H9 (cell line): ENCODE measurements around the gene USP53. TPM values are rescaled to one million over a fixed set of nuclear protein-coding genes. Genes with fewer than 3 reads are reported as not detected.

ENCODE experiments used
- DNase-seq: peaks from one replicate; pipeline ENCODE4 v3.0.0-alpha.2; 2017
- H2AFZ ChIP-seq: one replicate; pipeline ENCODE4 v1.6.1; 2013; ENCODE audit warnings: mild to moderate bottlenecking, low read length, control low read depth, moderate library complexity
- H2AK5ac ChIP-seq: 2 replicates; pipeline ENCODE4 v1.6.1; 2013; ENCODE audit warnings: low read length, control low read depth, mixed read lengths; ENCODE audit not compliant: insufficient read length
- H2BK120ac ChIP-seq: one replicate; pipeline ENCODE4 v1.6.1; 2013; ENCODE audit warnings: low read depth, mild to moderate bottlenecking, low read length, control low read depth, inconsistent platforms; ENCODE audit not compliant: poor library complexity, severe bottlenecking
- H2BK12ac ChIP-seq: 2 replicates; pipeline ENCODE4 v1.6.1; 2013; ENCODE audit warnings: low read length, control low read depth, mixed read lengths, low read depth; ENCODE audit not compliant: insufficient read length
- H2BK15ac ChIP-seq: 2 replicates; pipeline ENCODE4 v1.6.1; 2013; ENCODE audit warnings: low read depth, low read length, control low read depth
- H2BK20ac ChIP-seq: one replicate; pipeline ENCODE4 v1.6.1; 2013; ENCODE audit warnings: low read depth, mild to moderate bottlenecking, low read length, control low read depth, inconsistent platforms; ENCODE audit not compliant: poor library complexity, severe bottlenecking
- H2BK5ac ChIP-seq: 2 replicates; pipeline ENCODE4 v1.6.1; 2013; ENCODE audit warnings: low read length, control low read depth, mixed read lengths; ENCODE audit not compliant: insufficient read length
- H3K14ac ChIP-seq: 2 replicates; pipeline ENCODE4 v1.6.1; 2013; ENCODE audit warnings: low read length, control low read depth; ENCODE audit not compliant: insufficient read depth
- H3K18ac ChIP-seq: 2 replicates; pipeline ENCODE4 v1.6.1; 2013; ENCODE audit warnings: low read depth, mild to moderate bottlenecking, mixed read lengths, low read length, control low read depth; ENCODE audit not compliant: insufficient read length
- H3K23ac ChIP-seq: 2 replicates; pipeline ENCODE4 v1.6.1; 2013; ENCODE audit warnings: low read length, control low read depth, mixed read lengths, low read depth; ENCODE audit not compliant: insufficient read length
- H3K23me2 ChIP-seq: 2 replicates; pipeline ENCODE4 v1.6.1; 2013; ENCODE audit warnings: low read depth, mild to moderate bottlenecking, mixed read lengths, low read length, control low read depth; ENCODE audit not compliant: insufficient read length, poor library complexity, severe bottlenecking
- H3K27ac ChIP-seq: 2 replicates; pipeline ENCODE4 v1.5.1; 2013; ENCODE audit warnings: low read length, control low read depth, mixed read lengths, low read depth; ENCODE audit not compliant: insufficient read length
- H3K27me3 ChIP-seq: 2 replicates; pipeline ENCODE4 v1.6.1; 2013; ENCODE audit warnings: low read length, control low read depth, inconsistent platforms; ENCODE audit not compliant: insufficient read depth
- H3K4ac ChIP-seq: 2 replicates; pipeline ENCODE4 v1.6.1; 2013; ENCODE audit warnings: low read depth, mild to moderate bottlenecking, control low read depth, inconsistent platforms, low read length, moderate library complexity
- H3K4me1 ChIP-seq: 2 replicates; pipeline ENCODE4 v1.6.1; 2013; ENCODE audit warnings: low read length, control low read depth, inconsistent platforms; ENCODE audit not compliant: insufficient read depth
- H3K4me2 ChIP-seq: 2 replicates; pipeline ENCODE4 v1.6.1; 2013; ENCODE audit warnings: low read length, control low read depth, mixed read lengths; ENCODE audit not compliant: insufficient read length, insufficient read depth
- H3K56ac ChIP-seq: 2 replicates; pipeline ENCODE4 v1.6.1; 2013; ENCODE audit warnings: low read depth, mild to moderate bottlenecking, mixed read lengths, low read length, control low read depth; ENCODE audit not compliant: insufficient read length
- H3K79me1 ChIP-seq: 2 replicates; pipeline ENCODE4 v1.6.1; 2013; ENCODE audit warnings: low read depth, mild to moderate bottlenecking, moderate library complexity, low read length, control low read depth, inconsistent platforms; ENCODE audit not compliant: insufficient read depth, poor library complexity, severe bottlenecking
- H3K79me2 ChIP-seq: 2 replicates; pipeline ENCODE4 v1.6.1; 2013; ENCODE audit warnings: low read length, control low read depth, inconsistent platforms; ENCODE audit not compliant: insufficient read depth
- H3K9ac ChIP-seq: 2 replicates; pipeline ENCODE4 v1.6.1; 2013; ENCODE audit warnings: low read length, control low read depth, mixed read lengths; ENCODE audit not compliant: insufficient read length; ENCODE audit errors: extremely low read depth
- H3K9me3 ChIP-seq: one replicate; pipeline ENCODE4 v1.6.1; 2013; ENCODE audit warnings: low read depth, low read length, inconsistent platforms; ENCODE audit not compliant: control insufficient read depth
- H3T11ph ChIP-seq: one replicate; pipeline ENCODE4 v1.6.1; 2013; ENCODE audit warnings: mild to moderate bottlenecking, low read length, control low read depth, inconsistent platforms
- H4K20me1 ChIP-seq: one replicate; pipeline ENCODE4 v1.6.1; 2013; ENCODE audit not compliant: control insufficient read depth, insufficient read length, insufficient read depth
- H4K5ac ChIP-seq: 2 replicates; pipeline ENCODE4 v1.6.1; 2013; ENCODE audit warnings: low read depth, mild to moderate bottlenecking, mixed read lengths, low read length, control low read depth; ENCODE audit not compliant: insufficient read length
- H4K8ac ChIP-seq: replicated peaks from 2 replicates; pipeline ENCODE4 v1.6.1; 2013; ENCODE audit warnings: low read length, control low read depth, mixed read lengths, low read depth; ENCODE audit not compliant: insufficient read length
- H4K91ac ChIP-seq: 2 replicates; pipeline ENCODE4 v1.6.1; 2013; ENCODE audit warnings: low read depth, mild to moderate bottlenecking, moderate library complexity, mixed read lengths, low read length, control low read depth; ENCODE audit not compliant: insufficient read length
- H3K27ac Mint-ChIP-seq, 3 experiments: 2 replicates in 2 of 3; 3 replicates in 1 of 3; pipeline ENCODE4 v1.8.0; 2020 to 2021; ENCODE audit warnings: mixed read lengths in 3 of 3, mild to moderate bottlenecking in 1 of 3, moderate library complexity in 1 of 3
- H3K27me3 Mint-ChIP-seq: 2 replicates; pipeline ENCODE4 v1.8.0; 2021; ENCODE audit warnings: low read depth, mild to moderate bottlenecking, moderate library complexity, mixed read lengths
- H3K36me3 Mint-ChIP-seq, 3 experiments: 2 replicates in 2 of 3; 3 replicates in 1 of 3; pipeline ENCODE4 v1.8.0; 2020 to 2021; ENCODE audit warnings: low read depth in 3 of 3, mixed read lengths in 3 of 3; ENCODE audit not compliant: insufficient read depth in 1 of 3
- H3K4me1 Mint-ChIP-seq, 2 experiments: 2 replicates each; pipeline ENCODE4 v1.8.0; 2020; ENCODE audit warnings: mixed read lengths in 2 of 2
- H3K4me3 Mint-ChIP-seq, 2 experiments: 2 replicates in 1 of 2; 3 replicates in 1 of 2; pipeline ENCODE4 v1.8.0; 2020 to 2021; ENCODE audit warnings: mild to moderate bottlenecking in 2 of 2, mixed read lengths in 2 of 2, moderate library complexity in 1 of 2
- H3K9me3 Mint-ChIP-seq, 2 experiments: 2 replicates in 1 of 2; 3 replicates in 1 of 2; pipeline ENCODE4 v1.8.0; 2020; ENCODE audit warnings: mild to moderate bottlenecking in 2 of 2, mixed read lengths in 2 of 2, moderate library complexity in 1 of 2
- CTCF ChIP-seq: fragments of 200-600 bp; sonication (generic); conservative IDR thresholded peaks from 3 replicates; pipeline ENCODE4 v1.8.0; 2021; ENCODE audit warnings: antibody characterized with exemption, mild to moderate bottlenecking
- WGBS: extraction: QIAGEN DNeasy Blood & Tissue Kit; methylation state at CpG from one replicate; pipeline ENCODE4 v1.1.7; 2013; ENCODE audit warnings: missing lambda C conversion rate, low lambda C conversion rate, mixed read lengths; ENCODE audit not compliant: insufficient read length; ENCODE audit errors: extremely low coverage; 5-methylcytosine and 5-hydroxymethylcytosine counted together
- long read RNA-seq: library from polyadenylated mRNA; unstranded; transcript quantifications from one replicate; pipeline ENCODE4 v2.0.0, GENCODE V29; 2020
- total RNA-seq: library from RNA; stranded (reverse); gene quantifications from 2 replicates; pipeline ENCODE4 v1.2.1, GENCODE V29; 2021

The USP53 gene
- total RNA-seq: 18.4 and 21.9 TPM in 2 replicates
- long read RNA-seq, partial matches to known transcripts: 9 of 29 reads
- long read RNA-seq, other reads (novel, unspliced or antisense): 20 of 29 reads

- Histone ChIP-seq H2BK12ac (peak within 1 kb of the TSS; percentile 38), H3K23ac (no peak within 1 kb of the TSS), H3K4me1 (0 out of 2 replicates have a peak, but pooled peaks cover 2% of the 10 kb centered on the region), H2BK20ac (peak within 1 kb of the TSS; percentile 93), H3K56ac (peak within 1 kb of the TSS; percentile 79), H3K79me1 (no peaks in the 10 kb centered on the region), H4K5ac (peak within 1 kb of the TSS; percentile 97), H3K27ac (peak within 1 kb of the TSS; percentile 100), H3K79me2 (peaks cover 3% of the 10 kb centered on the region; the same call in 1 of the 2 replicates), H4K91ac (no peak within 1 kb of the TSS), H2BK120ac (no peak within 1 kb of the TSS), H2AFZ (peak within 1 kb of the TSS; percentile 24), H3K9ac (peak within 1 kb of the TSS; percentile 100), H3K9me3 (no peaks in the 10 kb centered on the region), H2AK5ac (no peak within 1 kb of the TSS), H3K23me2 (peaks cover 7% of the 10 kb centered on the region), H3K27me3 (no peaks in the 10 kb centered on the region), H3T11ph (no peak within 1 kb of the TSS), H4K20me1 (no peaks in the 10 kb centered on the region), H2BK15ac (no peak within 1 kb of the TSS), H4K8ac (peak within 1 kb of the TSS; percentile 80), H3K4ac (no peak within 1 kb of the TSS), H3K18ac (peak within 1 kb of the TSS; percentile 97), H2BK5ac (peak within 1 kb of the TSS; percentile 98), H3K14ac (peak within 1 kb of the TSS; percentile 93), H3K4me2 (peak within 1 kb of the TSS; percentile 94)
- WGBS: no CpG with 5 or more reads among the region's 55 CpGs
- Mint-ChIP-seq H3K27ac (peak within 1 kb of the TSS; percentile 98 to 100 (median 99)), H3K4me3 (peak within 1 kb of the TSS; percentile 82 to 93), H3K9me3 (peaks cover 0 to 3% of the 10 kb centered on the region in 2 experiments; a peak in 1 of 5 replicates), H3K27me3 (peaks cover 4% of the 10 kb centered on the region), H3K4me1 (peaks cover 27 to 30% of the 10 kb centered on the region in 2 experiments), H3K36me3 (peaks cover 0 to 3% (median 1%) of the 10 kb centered on the region in 3 experiments; a peak in 5 of 7 replicates)
- no peak for TF ChIP-seq CTCF
- DNase-seq: peak; percentile 99
These were observed at the start of gene USP53 for GRCh38 chr4:119212234-119212963. Gene USP53, plus strand, starts transcription at chr4:119212713. Its CDS starts 27,047 bp downstream, at chr4:119239760.
